Measurements from ENCODE around the gene HCFC1. TPM values are rescaled to one million over a fixed set of nuclear protein-coding genes. Genes with fewer than 3 reads are reported as not detected.

The HCFC1 gene
- total RNA-seq, 2 experiments from 2014 or later: 45.9 to 50.2 TPM

- Histone ChIP-seq H3K36me3 (ENCODE audit: insufficient read depth, low read length) (peaks cover 25% of the 10 kb centered on the region), H3K27ac (ENCODE audit: low read depth in 1 of 2, low read length in 2 of 2) (peak overlapping the region; percentile 72 to 76), H3K9me3 (ENCODE audit: control insufficient read depth in 1 of 2, insufficient read depth in 1 of 2, low read length in 2 of 2) (no peaks in the 10 kb centered on the region), H3K4me1 (ENCODE audit: insufficient read depth, low read length) (peaks cover 58% of the 10 kb centered on the region), H3K27me3 (ENCODE audit: control insufficient read depth in 1 of 2, insufficient read depth in 2 of 2, low read length in 2 of 2) (no peaks in the 10 kb centered on the region), H3K4me3 (ENCODE audit: low read length) (peak overlapping the region; percentile 96)
- Mint-ChIP-seq H3K27ac (peak overlapping the region; percentile 98), H3K4me1 (ENCODE audit: low read depth) (peaks cover 27% of the 10 kb centered on the region), H3K9me3 (no peaks in the 10 kb centered on the region), H3K36me3 (ENCODE audit: low read depth) (peaks cover 37% of the 10 kb centered on the region), H3K4me3 (peak overlapping the region; percentile 96), H3K27me3 (no peaks in the 10 kb centered on the region)
- DNase-seq (peak in 5 of 14 experiments; percentile 34 to 61 (median 45)), ATAC-seq (ENCODE audit: poor library complexity) (peak; percentile 15)
- ChIA-PET POLR2A (interaction anchor here (0.8 to 6.6 kb wide), 7 partner anchors 15 to 431 kb away, joined by 3 to 163 read pairs (median 4); partner anchors contain the start of genes ARHGAP4, EMD, MECP2 and NAA10), CTCF (interaction anchor here (1.0 to 1.9 kb wide), 2 partner anchors 20 to 47 kb away, joined by 3 to 7 read pairs; no protein-coding TSS in a partner anchor)
- TF ChIP-seq CTCF (IDR thresholded peaks at IDR 0.05): no peak
- intact Hi-C loops (cut with DNase I, micrococcal nuclease): loop anchor here (1.0 to 5.0 kb wide), 3 partner anchors 40 to 130 kb away; partner anchors contain the start of gene MECP2 (in 1 of the 2)
Observed at GRCh38 chrX:153966841-153967535, 4.6 kb downstream of the HCFC1 start.

- H3K4me1 Mint-ChIP-seq (ENCODE audit: low read depth): peaks cover 27% of the 10 kb centered on the region
- ATAC-seq (ENCODE audit: poor library complexity) (no peak), DNase-seq (no peak)
- peaks cover 32% of the 10 kb centered on the region for H3K36me3 ChIP-seq (ENCODE audit: insufficient read depth, low read length)
- peaks cover 58% of the 10 kb centered on the region for H3K4me1 ChIP-seq (ENCODE audit: insufficient read depth, low read length)
- ChIA-PET CTCF (interaction anchor here (1.9 kb wide), 1 partner anchor 19 kb away, joined by 7 read pairs; no protein-coding TSS in a partner anchor), POLR2A (interaction anchor here (0.8 to 6.6 kb wide), 5 partner anchors 15 to 431 kb away, joined by 3 to 163 read pairs (median 3); partner anchors contain the start of genes ARHGAP4, EMD and NAA10)
- no peak for TF ChIP-seq CTCF (IDR thresholded peaks at IDR 0.05)
- H3K36me3 Mint-ChIP-seq (ENCODE audit: low read depth): peaks cover 34% of the 10 kb centered on the region
- peak overlapping the region; percentile 29 to 76 for H3K27ac ChIP-seq (ENCODE audit: low read depth in 1 of 2, low read length in 2 of 2)
- H3K9me3 Mint-ChIP-seq: no peaks in the 10 kb centered on the region
- intact Hi-C loops (cut with DNase I, micrococcal nuclease): loop anchor here in 1 of 2 experiments (5.0 kb wide), 2 partner anchors 44 to 131 kb away; partner anchors contain the start of gene MECP2
- H3K9me3 ChIP-seq (ENCODE audit: control insufficient read depth in 1 of 2, insufficient read depth in 1 of 2, low read length in 2 of 2): no peaks in the 10 kb centered on the region
- no peaks in the 10 kb centered on the region for H3K27me3 Mint-ChIP-seq
- H3K4me3 Mint-ChIP-seq: peak overlapping the region; percentile 96
- H3K4me3 ChIP-seq (ENCODE audit: low read length): no peak overlapping the region
- H3K27me3 ChIP-seq (ENCODE audit: control insufficient read depth in 1 of 2, insufficient read depth in 2 of 2, low read length in 2 of 2): no peaks in the 10 kb centered on the region
- H3K27ac Mint-ChIP-seq: peak overlapping the region; percentile 98
Observed at GRCh38 chrX:153966283-153966688, 5.3 kb downstream of the HCFC1 start.

- intact Hi-C loops (cut with DNase I, micrococcal nuclease): loop anchor here in 1 of 2 experiments (5.0 kb wide), 2 partner anchors 43 to 132 kb away; partner anchors contain the start of gene MECP2
- TF ChIP-seq CTCF (IDR thresholded peaks at IDR 0.05): no peak
- Histone ChIP-seq H3K27me3 (ENCODE audit: control insufficient read depth in 1 of 2, insufficient read depth in 2 of 2, low read length in 2 of 2) (no peaks in the 10 kb centered on the region), H3K9me3 (ENCODE audit: control insufficient read depth in 1 of 2, insufficient read depth in 1 of 2, low read length in 2 of 2) (no peaks in the 10 kb centered on the region), H3K36me3 (ENCODE audit: insufficient read depth, low read length) (peaks cover 41% of the 10 kb centered on the region), H3K4me3 (ENCODE audit: low read length) (no peak overlapping the region), H3K27ac (ENCODE audit: low read depth in 1 of 2, low read length in 2 of 2) (no peak overlapping the region), H3K4me1 (ENCODE audit: insufficient read depth, low read length) (peaks cover 58% of the 10 kb centered on the region)
- Mint-ChIP-seq H3K9me3 (no peaks in the 10 kb centered on the region), H3K4me1 (ENCODE audit: low read depth) (peaks cover 27% of the 10 kb centered on the region), H3K4me3 (peak overlapping the region; percentile 38), H3K27me3 (no peaks in the 10 kb centered on the region), H3K27ac (peak overlapping the region; percentile 98), H3K36me3 (ENCODE audit: low read depth) (peaks cover 37% of the 10 kb centered on the region)
- ATAC-seq (ENCODE audit: poor library complexity) (no peak), DNase-seq (no peak)
- CTCF ChIA-PET: no interaction called here
- POLR2A ChIA-PET: no interaction called here
Observed at GRCh38 chrX:153965406-153965805, 6.2 kb downstream of the HCFC1 start.
